Fibroblast of lung (primary cell): ENCODE measurements around the gene PTPRF. TPM values are rescaled to one million over a fixed set of nuclear protein-coding genes. Genes with fewer than 3 reads are reported as not detected.
"Not testable (repeated sequence)": the region's sequence is repeated elsewhere in the genome, so short reads cannot be mapped to it uniquely, and the experiment has no call there.

Experiments
- DNase-seq, 2 donors: peaks; one replicate each; pipeline versions ENCODE4 v3.0.0 to v3.0.0-alpha.2; 2010; ENCODE audit warnings: low read depth in 2 of 2
- H2AFZ ChIP-seq: 2 replicates; pipeline ENCODE4 v1.5.1; 2012; ENCODE audit warnings: low read length, control low read depth, inconsistent platforms
- H3K27ac ChIP-seq: 2 replicates; pipeline ENCODE4 v1.5.1; 2011; ENCODE audit warnings: low read length, control low read depth; ENCODE audit not compliant: insufficient read depth
- H3K27me3 ChIP-seq: 2 replicates; pipeline ENCODE4 v1.5.1; 2011; ENCODE audit warnings: mild to moderate bottlenecking, low read length; ENCODE audit not compliant: control insufficient read depth, insufficient read depth
- H3K36me3 ChIP-seq: 2 replicates; pipeline ENCODE4 v1.5.1; 2011; ENCODE audit warnings: low read length; ENCODE audit not compliant: control insufficient read depth, insufficient read depth
- H3K4me1 ChIP-seq: 2 replicates; pipeline ENCODE4 v1.5.1; 2011; ENCODE audit warnings: low read length; ENCODE audit not compliant: control insufficient read depth, insufficient read depth; ENCODE audit errors: extremely low read depth
- H3K4me2 ChIP-seq: 2 replicates; pipeline ENCODE4 v1.5.1; 2011; ENCODE audit warnings: low read length, control low read depth; ENCODE audit not compliant: insufficient read depth; ENCODE audit errors: extremely low read depth
- H3K4me3 ChIP-seq, 4 experiments: fragments of 200-600 bp in 1 of 4; sonication (generic) in 1 of 4; replicated peaks in 1 of 4; 2 replicates each; pipeline ENCODE4 v1.5.1; 2011 to 2016; ENCODE audit warnings: low read length in 4 of 4, low read depth in 3 of 4, mild to moderate bottlenecking in 3 of 4, control low read depth in 2 of 4, inconsistent platforms in 1 of 4, mixed read lengths in 1 of 4; ENCODE audit not compliant: insufficient read depth in 1 of 4; ENCODE audit errors: control extremely low read depth in 1 of 4
- H3K79me2 ChIP-seq: 2 replicates; pipeline ENCODE4 v1.5.1; 2012; ENCODE audit warnings: mild to moderate bottlenecking, low read length, inconsistent platforms; ENCODE audit not compliant: control insufficient read depth, insufficient read depth
- H3K9ac ChIP-seq: 2 replicates; pipeline ENCODE4 v1.5.1; 2011; ENCODE audit warnings: mild to moderate bottlenecking, low read length, control low read depth; ENCODE audit not compliant: insufficient read depth
- H3K9me3 ChIP-seq: 2 replicates; pipeline ENCODE4 v1.5.1; 2012; ENCODE audit warnings: low read depth, low read length; ENCODE audit not compliant: control insufficient read depth, insufficient read depth
- H4K20me1 ChIP-seq: 2 replicates; pipeline ENCODE4 v1.5.1; 2011; ENCODE audit warnings: low read length; ENCODE audit not compliant: control insufficient read depth, insufficient read depth; ENCODE audit errors: extremely low read depth
- EZH2 ChIP-seq: IDR thresholded peaks from 2 replicates; pipeline ENCODE4 v1.5.1; 2012; ENCODE audit warnings: low read length, control low read depth, mild to moderate bottlenecking; ENCODE audit errors: missing control alignments
- polyA plus RNA-seq, 2 donors: library from polyadenylated mRNA; depleted of rRNA in 1 of 2; stranded (reverse) in 1 of 2; unstranded in 1 of 2; fragments of >200 nt; gene quantifications; 2 replicates each; pipeline ENCODE4 v1.2.1, GENCODE V29; 2011 to 2012; ENCODE audit warnings: missing spikeins in 1 of 2
- total RNA-seq: library from RNA; depleted of rRNA; stranded (reverse); fragments of >200 nt; gene quantifications from 2 replicates; pipeline ENCODE4 v1.2.1, GENCODE V29; 2014
- TF ChIP-seq, protein P1 (sequence below), 2 donors: IDR thresholded peaks in 1 of 2; conservative IDR thresholded peaks in 1 of 2; 1 replicate in 1 of 2; 2 replicates in 1 of 2; pipeline ENCODE4 v1.5.1; 2011 to 2012; ENCODE audit warnings: low read length in 2 of 2, control low read depth in 1 of 2, inconsistent platforms in 1 of 2, low read depth in 1 of 2, mild to moderate bottlenecking in 1 of 2

PTPRF gene
- total and polyA plus RNA-seq, 2 donors (not counting 1 experiment from before 2014, with no cell fraction given), result 45.2 to 52.0 TPM

- Histone ChIP-seq H3K4me1 (peaks cover 2% of the 10 kb centered on the region), H3K36me3 (peaks cover 4% of the 10 kb centered on the region), H3K9ac (no peak overlapping the region), H3K79me2 (no peaks in the 10 kb centered on the region), H3K9me3 (no peaks in the 10 kb centered on the region), H3K27ac (no peak overlapping the region), H2AFZ (no peak overlapping the region), H3K27me3 (no peaks in the 10 kb centered on the region), H3K4me2 (no peak overlapping the region), H3K4me3 (no peak overlapping the region), H4K20me1 (no peaks in the 10 kb centered on the region)
- DNase-seq, result no peak
- no peak for TF ChIP-seq EZH2
- TF ChIP-seq, protein P1, sequence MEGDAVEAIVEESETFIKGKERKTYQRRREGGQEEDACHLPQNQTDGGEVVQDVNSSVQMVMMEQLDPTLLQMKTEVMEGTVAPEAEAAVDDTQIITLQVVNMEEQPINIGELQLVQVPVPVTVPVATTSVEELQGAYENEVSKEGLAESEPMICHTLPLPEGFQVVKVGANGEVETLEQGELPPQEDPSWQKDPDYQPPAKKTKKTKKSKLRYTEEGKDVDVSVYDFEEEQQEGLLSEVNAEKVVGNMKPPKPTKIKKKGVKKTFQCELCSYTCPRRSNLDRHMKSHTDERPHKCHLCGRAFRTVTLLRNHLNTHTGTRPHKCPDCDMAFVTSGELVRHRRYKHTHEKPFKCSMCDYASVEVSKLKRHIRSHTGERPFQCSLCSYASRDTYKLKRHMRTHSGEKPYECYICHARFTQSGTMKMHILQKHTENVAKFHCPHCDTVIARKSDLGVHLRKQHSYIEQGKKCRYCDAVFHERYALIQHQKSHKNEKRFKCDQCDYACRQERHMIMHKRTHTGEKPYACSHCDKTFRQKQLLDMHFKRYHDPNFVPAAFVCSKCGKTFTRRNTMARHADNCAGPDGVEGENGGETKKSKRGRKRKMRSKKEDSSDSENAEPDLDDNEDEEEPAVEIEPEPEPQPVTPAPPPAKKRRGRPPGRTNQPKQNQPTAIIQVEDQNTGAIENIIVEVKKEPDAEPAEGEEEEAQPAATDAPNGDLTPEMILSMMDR (conservative IDR thresholded peaks at IDR 0.05 in 1 of 2, IDR thresholded peaks at IDR 0.05 in 1 of 2; ENCODE audit: low read depth in 1 of 2, low read length in 2 of 2), result no peak
Measured at GRCh38 chr1:43547538-43548072, 16.9 kb downstream of the PTPRF start.

DNA sequence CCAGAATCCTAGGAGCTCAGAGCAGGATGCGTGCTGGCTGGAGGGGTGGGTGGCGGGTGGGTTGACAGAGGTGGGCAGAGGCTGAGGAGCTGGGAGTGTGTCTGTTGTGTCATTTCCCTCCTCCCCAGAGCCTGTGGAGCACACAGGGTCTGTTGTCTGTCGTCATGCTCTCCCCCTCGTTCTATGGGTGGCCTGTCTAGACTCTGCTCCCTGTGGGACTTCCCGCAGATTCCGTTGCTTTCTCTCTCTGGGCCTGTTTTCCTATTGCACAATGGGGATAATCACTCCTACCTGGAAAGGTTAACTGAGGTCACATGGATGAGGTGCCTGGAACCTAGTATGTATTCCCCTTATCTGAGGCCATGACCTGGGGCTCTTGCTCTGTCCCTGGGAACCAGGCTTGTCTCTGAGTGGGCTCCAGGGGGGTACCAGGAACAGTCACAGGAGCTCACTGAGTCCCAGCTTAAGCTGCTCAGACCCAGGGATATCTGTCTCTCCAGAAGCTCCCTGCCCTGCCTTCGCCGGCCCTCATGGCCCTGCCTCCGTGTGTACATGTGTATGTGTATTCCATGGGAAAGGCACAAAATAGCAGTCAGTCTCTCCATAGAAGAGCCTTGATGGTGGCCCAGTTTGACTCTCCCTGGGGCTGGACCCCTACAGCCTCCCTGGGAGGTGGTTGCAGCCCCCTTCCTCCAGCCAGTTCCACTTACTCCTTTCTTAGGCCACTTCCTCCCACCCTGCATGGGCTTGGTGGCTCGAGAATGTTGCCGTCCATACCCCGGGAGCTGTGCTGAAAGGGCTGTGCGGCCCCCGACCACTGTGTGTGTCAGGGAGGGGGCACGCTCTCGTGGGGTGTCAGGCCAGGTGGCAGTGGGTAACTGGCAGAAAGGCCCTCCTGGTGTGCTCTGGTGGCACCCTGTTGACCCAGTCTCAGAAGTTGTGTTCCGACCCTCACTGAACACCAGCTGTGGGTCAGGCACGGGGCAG lies 17.9 kb downstream of the PTPRF start:
- Histone ChIP-seq H3K4me3 (no peak overlapping the region), H3K9ac (no peak overlapping the region), H3K4me2 (no peak overlapping the region), H3K27me3 (no peaks in the 10 kb centered on the region), H3K4me1 (peaks cover 7% of the 10 kb centered on the region), H4K20me1 (no peaks in the 10 kb centered on the region), H2AFZ (no peak overlapping the region), H3K27ac (no peak overlapping the region), H3K79me2 (no peaks in the 10 kb centered on the region), H3K9me3 (no peaks in the 10 kb centered on the region), H3K36me3 (peaks cover 5% of the 10 kb centered on the region)
- DNase-seq, result no peak
- TF ChIP-seq, protein P1 (conservative IDR thresholded peaks at IDR 0.05 in 1 of 2, IDR thresholded peaks at IDR 0.05 in 1 of 2; ENCODE audit: low read depth in 1 of 2, low read length in 2 of 2), result no peak
- TF ChIP-seq EZH2, result no peak

DNA sequence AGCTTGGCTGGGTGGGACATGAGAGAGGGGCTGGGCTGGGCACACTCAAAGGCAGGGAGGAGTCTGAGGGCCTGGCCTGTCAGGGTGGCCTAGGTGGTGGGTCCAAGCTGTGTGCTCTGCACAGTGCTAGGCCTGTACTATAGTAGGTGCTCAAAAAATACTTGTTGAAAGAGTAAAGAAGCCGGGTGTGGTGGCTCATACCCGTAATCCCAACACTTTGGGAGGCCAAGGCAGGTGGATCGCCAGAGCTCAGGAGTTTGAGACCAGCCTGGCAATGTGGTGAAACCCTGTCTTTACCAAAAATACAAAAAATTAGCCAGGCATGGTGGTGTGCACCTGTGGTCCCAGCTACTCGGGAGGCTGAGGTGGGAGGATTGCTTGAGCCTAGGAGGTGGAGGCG lies 18.7 kb downstream of the PTPRF start:
- not testable (repeated sequence) for H3K9ac ChIP-seq, H3K4me1 ChIP-seq, H3K4me3 ChIP-seq, H2AFZ ChIP-seq, H3K27me3 ChIP-seq, DNase-seq, H3K27ac ChIP-seq, H3K9me3 ChIP-seq, H4K20me1 ChIP-seq, H3K4me2 ChIP-seq, H3K79me2 ChIP-seq
- H3K36me3 ChIP-seq, result peaks cover 12% of the 10 kb centered on the region
